AG09309 (cell line): ENCODE data around the gene EML2.

Experiments used
- DNase-seq: peaks from one replicate; pipeline ENCODE4 v3.0.0-alpha.2; 2010; ENCODE audit warnings: low read depth
- H3K4me3 ChIP-seq: 2 replicates; pipeline ENCODE4 v1.5.1; 2011; ENCODE audit warnings: mild to moderate bottlenecking, low read depth, low read length, moderate library complexity; ENCODE audit not compliant: control insufficient read depth
- CTCF ChIP-seq: IDR thresholded peaks from 2 replicates; pipeline ENCODE4 v1.5.1; 2011; ENCODE audit warnings: mild to moderate bottlenecking, low read depth, low read length, inconsistent platforms; ENCODE audit not compliant: insufficient read depth, control insufficient read depth; ENCODE audit errors: missing control alignments

EML2 gene

GRCh38 chr19:45597425-45598111 lies 41.6 kb downstream of the EML2 start:
- TF ChIP-seq CTCF: no peak
- no peak overlapping the region for H3K4me3 ChIP-seq

GRCh38 chr19:45595814-45596213 lies 43.4 kb downstream of the EML2 start:
- no peak for DNase-seq
- no peak overlapping the region for H3K4me3 ChIP-seq
- no peak for TF ChIP-seq CTCF

More at GRCh38 chr19:45597425-45598111, 41.6 kb downstream of the EML2 start:
- no peak for DNase-seq

GRCh38 chr19:45593520-45593919 lies 45.7 kb downstream of the EML2 start:
- TF ChIP-seq CTCF: no peak
- no peak for DNase-seq
- no peak overlapping the region for H3K4me3 ChIP-seq

- TF ChIP-seq CTCF: no peak
- H3K4me3 ChIP-seq: no peak overlapping the region
- no peak for DNase-seq
Observed at GRCh38 chr19:45592366-45592765, 46.8 kb downstream of the EML2 start.

- no peak overlapping the region for H3K4me3 ChIP-seq
- DNase-seq: no peak
- no peak for TF ChIP-seq CTCF
Observed at GRCh38 chr19:45591638-45592005, 47.6 kb downstream of the EML2 start.

- peak; percentile 57 for TF ChIP-seq CTCF
- no peak for DNase-seq
- no peak overlapping the region for H3K4me3 ChIP-seq
Observed at GRCh38 chr19:45591004-45591637, 48.1 kb downstream of the EML2 start.
